ENCODE measurements around the gene CHEK1. TPM values are rescaled to one million over a fixed set of nuclear protein-coding genes. Genes with fewer than 3 reads are reported as not detected.
A peak's percentile ranks its signal among the peaks of the same experiment; 100 is the strongest.

Gene CHEK1
- total and polyA plus RNA-seq, 9 of the 15 experiments (the other 6 are each of a cell fraction or from before 2014, with no cell fraction given) = 62.6 to 108 (median 87.5) TPM

DNA sequence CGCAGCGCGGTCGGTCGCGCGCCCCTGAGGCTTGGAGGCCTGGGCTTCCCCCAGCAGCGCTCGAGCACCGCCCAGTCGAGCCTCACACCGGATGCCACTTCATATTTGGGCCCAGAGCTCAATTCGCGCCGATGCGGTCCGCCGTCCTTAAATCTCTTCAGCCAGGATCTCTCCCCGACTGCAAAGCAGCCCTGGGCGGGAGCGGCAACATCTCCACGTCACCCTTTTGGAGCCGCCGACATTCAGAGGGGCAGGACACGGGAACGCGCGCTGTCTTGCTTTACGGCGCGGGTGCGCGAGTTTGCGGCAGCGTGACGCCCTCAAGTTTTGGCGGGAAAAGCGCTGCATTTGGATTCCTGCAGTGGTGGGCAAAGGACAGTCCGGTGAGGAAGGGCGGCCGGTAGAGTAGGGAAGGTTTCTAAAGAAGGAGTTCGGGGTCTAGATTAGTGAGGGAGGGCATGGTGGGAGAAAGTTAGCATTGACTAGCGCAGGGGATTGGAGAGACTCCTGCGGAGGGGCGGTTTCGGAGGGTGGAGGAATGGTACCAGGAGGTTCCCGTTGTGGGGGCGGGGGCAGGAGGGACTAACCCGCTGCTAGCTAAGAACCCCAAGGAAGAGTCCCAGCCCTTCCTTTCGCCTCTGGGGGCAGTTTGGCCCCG, 796 bp downstream of the CHEK1 start (continued):
- TF ChIP-seq EZH2 (IDR thresholded peaks at IDR 0.05; ENCODE audit: borderline replicate concordance, low read depth, low read length) (no peak), HNRNPL (IDR thresholded peaks at IDR 0.05; ENCODE audit: low read depth, low read length) (no peak), CREBBP (IDR thresholded peaks at IDR 0.05; ENCODE audit: low read depth, low read length) (no peak), COPS2 (conservative IDR thresholded peaks at IDR 0.05) (no peak), SMARCA5 (IDR thresholded peaks at IDR 0.05) (no peak; the same call in none of the 2 replicates), FOXJ3 (CRISPR knock-in tag; IDR thresholded peaks at IDR 0.05) (no peak), ZNF785 (CRISPR knock-in tag; IDR thresholded peaks at IDR 0.05) (no peak), RHOXF2B (CRISPR knock-in tag; conservative IDR thresholded peaks at IDR 0.05) (no peak), ZNF780A (CRISPR knock-in tag; IDR thresholded peaks at IDR 0.05) (no peak), ZNF316 (IDR thresholded peaks at IDR 0.05) (peak; percentile 50; the same call in 1 of the 2 replicates), ELF4 (CRISPR knock-in tag; IDR thresholded peaks at IDR 0.05) (no peak), ZNF133 (CRISPR knock-in tag; IDR thresholded peaks at IDR 0.05) (no peak), STAG1 (CRISPR knock-in tag; IDR thresholded peaks at IDR 0.05; ENCODE audit: borderline replicate concordance) (no peak), RBM22 (IDR thresholded peaks at IDR 0.05; ENCODE audit: low read depth, low read length, poor library complexity, severe bottlenecking) (peak; percentile 84)
- TF ChIP-seq, protein P1, sequence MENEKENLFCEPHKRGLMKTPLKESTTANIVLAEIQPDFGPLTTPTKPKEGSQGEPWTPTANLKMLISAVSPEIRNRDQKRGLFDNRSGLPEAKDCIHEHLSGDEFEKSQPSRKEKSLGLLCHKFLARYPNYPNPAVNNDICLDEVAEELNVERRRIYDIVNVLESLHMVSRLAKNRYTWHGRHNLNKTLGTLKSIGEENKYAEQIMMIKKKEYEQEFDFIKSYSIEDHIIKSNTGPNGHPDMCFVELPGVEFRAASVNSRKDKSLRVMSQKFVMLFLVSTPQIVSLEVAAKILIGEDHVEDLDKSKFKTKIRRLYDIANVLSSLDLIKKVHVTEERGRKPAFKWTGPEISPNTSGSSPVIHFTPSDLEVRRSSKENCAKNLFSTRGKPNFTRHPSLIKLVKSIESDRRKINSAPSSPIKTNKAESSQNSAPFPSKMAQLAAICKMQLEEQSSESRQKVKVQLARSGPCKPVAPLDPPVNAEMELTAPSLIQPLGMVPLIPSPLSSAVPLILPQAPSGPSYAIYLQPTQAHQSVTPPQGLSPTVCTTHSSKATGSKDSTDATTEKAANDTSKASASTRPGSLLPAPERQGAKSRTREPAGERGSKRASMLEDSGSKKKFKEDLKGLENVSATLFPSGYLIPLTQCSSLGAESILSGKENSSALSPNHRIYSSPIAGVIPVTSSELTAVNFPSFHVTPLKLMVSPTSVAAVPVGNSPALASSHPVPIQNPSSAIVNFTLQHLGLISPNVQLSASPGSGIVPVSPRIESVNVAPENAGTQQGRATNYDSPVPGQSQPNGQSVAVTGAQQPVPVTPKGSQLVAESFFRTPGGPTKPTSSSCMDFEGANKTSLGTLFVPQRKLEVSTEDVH (IDR thresholded peaks at IDR 0.05; ENCODE audit: low read depth, partially characterized antibody) = peak; percentile 100
- TF ChIP-seq, protein P2, sequence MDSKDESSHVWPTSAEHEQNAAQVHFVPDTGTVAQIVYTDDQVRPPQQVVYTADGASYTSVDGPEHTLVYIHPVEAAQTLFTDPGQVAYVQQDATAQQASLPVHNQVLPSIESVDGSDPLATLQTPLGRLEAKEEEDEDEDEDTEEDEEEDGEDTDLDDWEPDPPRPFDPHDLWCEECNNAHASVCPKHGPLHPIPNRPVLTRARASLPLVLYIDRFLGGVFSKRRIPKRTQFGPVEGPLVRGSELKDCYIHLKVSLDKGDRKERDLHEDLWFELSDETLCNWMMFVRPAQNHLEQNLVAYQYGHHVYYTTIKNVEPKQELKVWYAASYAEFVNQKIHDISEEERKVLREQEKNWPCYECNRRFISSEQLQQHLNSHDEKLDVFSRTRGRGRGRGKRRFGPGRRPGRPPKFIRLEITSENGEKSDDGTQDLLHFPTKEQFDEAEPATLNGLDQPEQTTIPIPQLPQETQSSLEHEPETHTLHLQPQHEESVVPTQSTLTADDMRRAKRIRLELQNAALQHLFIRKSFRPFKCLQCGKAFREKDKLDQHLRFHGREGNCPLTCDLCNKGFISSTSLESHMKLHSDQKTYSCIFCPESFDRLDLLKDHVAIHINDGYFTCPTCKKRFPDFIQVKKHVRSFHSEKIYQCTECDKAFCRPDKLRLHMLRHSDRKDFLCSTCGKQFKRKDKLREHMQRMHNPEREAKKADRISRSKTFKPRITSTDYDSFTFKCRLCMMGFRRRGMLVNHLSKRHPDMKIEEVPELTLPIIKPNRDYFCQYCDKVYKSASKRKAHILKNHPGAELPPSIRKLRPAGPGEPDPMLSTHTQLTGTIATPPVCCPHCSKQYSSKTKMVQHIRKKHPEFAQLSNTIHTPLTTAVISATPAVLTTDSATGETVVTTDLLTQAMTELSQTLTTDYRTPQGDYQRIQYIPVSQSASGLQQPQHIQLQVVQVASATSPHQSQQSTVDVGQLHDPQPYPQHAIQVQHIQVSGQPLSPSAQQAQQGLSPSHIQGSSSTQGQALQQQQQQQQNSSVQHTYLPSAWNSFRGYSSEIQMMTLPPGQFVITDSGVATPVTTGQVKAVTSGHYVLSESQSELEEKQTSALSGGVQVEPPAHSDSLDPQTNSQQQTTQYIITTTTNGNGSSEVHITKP (IDR thresholded peaks at IDR 0.05; ENCODE audit: partially characterized antibody) = peak; percentile 34
- TF ChIP-seq, protein P3, sequence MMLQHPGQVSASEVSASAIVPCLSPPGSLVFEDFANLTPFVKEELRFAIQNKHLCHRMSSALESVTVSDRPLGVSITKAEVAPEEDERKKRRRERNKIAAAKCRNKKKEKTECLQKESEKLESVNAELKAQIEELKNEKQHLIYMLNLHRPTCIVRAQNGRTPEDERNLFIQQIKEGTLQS (IDR thresholded peaks at IDR 0.05) = peak; percentile 48; the same call in 1 of the 2 replicates
- TF ChIP-seq, protein P3 (CRISPR knock-in tag; conservative IDR thresholded peaks at IDR 0.05) = peak; percentile 82
- TF ChIP-seq, protein P4, sequence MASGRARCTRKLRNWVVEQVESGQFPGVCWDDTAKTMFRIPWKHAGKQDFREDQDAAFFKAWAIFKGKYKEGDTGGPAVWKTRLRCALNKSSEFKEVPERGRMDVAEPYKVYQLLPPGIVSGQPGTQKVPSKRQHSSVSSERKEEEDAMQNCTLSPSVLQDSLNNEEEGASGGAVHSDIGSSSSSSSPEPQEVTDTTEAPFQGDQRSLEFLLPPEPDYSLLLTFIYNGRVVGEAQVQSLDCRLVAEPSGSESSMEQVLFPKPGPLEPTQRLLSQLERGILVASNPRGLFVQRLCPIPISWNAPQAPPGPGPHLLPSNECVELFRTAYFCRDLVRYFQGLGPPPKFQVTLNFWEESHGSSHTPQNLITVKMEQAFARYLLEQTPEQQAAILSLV (tag; IDR thresholded peaks at IDR 0.05) = no peak; the same call in 1 of the 2 replicates
- TF ChIP-seq, protein P5, sequence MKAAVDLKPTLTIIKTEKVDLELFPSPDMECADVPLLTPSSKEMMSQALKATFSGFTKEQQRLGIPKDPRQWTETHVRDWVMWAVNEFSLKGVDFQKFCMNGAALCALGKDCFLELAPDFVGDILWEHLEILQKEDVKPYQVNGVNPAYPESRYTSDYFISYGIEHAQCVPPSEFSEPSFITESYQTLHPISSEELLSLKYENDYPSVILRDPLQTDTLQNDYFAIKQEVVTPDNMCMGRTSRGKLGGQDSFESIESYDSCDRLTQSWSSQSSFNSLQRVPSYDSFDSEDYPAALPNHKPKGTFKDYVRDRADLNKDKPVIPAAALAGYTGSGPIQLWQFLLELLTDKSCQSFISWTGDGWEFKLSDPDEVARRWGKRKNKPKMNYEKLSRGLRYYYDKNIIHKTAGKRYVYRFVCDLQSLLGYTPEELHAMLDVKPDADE (conservative IDR thresholded peaks at IDR 0.05; ENCODE audit: control insufficient read depth, low read depth, low read length) = peak; percentile 25
